ENCODE data around the gene PRDM1. TPM values are rescaled to one million over a fixed set of nuclear protein-coding genes. Genes with fewer than 3 reads are reported as not detected.

Gene PRDM1
- total RNA-seq, 1 donor from 2014 or later: 7.9 TPM

GRCh38 chr6:106070636-106071035, 15.5 kb upstream of the PRDM1 start:
- no peak for DNase-seq (ENCODE audit: low spot score)

- no peak for DNase-seq (ENCODE audit: low spot score)
Observed at GRCh38 chr6:106072501-106073090, 13.5 kb upstream of the PRDM1 start.

GRCh38 chr6:106074146-106074545, 12.0 kb upstream of the PRDM1 start:
- DNase-seq (ENCODE audit: low spot score): no peak

- DNase-seq (ENCODE audit: low spot score): no peak
Observed at GRCh38 chr6:106076139-106076538, 10.0 kb upstream of the PRDM1 start.

- no peak for DNase-seq (ENCODE audit: low spot score)
Observed at GRCh38 chr6:106077170-106077569, 9.0 kb upstream of the PRDM1 start.

- no peak for DNase-seq (ENCODE audit: low spot score)
Observed at GRCh38 chr6:106077881-106078280, 8.3 kb upstream of the PRDM1 start.

- no peak for DNase-seq (ENCODE audit: low spot score)
Observed at GRCh38 chr6:106079961-106080762, 6.0 kb upstream of the PRDM1 start.

- DNase-seq (ENCODE audit: low spot score): no peak
Observed at GRCh38 chr6:106080763-106081095, 5.4 kb upstream of the PRDM1 start.

GRCh38 chr6:106081715-106082114, 4.4 kb upstream of the PRDM1 start:
- no peak for DNase-seq (ENCODE audit: low spot score)

GRCh38 chr6:106082735-106083398, 3.3 kb upstream of the PRDM1 start:
- DNase-seq (ENCODE audit: low spot score): no peak

GRCh38 chr6:106083618-106084017, 2.5 kb upstream of the PRDM1 start:
- DNase-seq (ENCODE audit: low spot score): no peak

- DNase-seq (ENCODE audit: low spot score): peak; percentile 26
Observed at GRCh38 chr6:106084106-106084988, 1.8 kb upstream of the PRDM1 start.

- DNase-seq (ENCODE audit: low spot score): no peak
Observed at GRCh38 chr6:106084989-106085691, 996 bp upstream of the PRDM1 start.

- DNase-seq (ENCODE audit: low spot score): no peak
Observed at GRCh38 chr6:106085692-106085983, 498 bp upstream of the PRDM1 start.

GRCh38 chr6:106086814-106087175, 659 bp downstream of the PRDM1 start:
- DNase-seq (ENCODE audit: low spot score): no peak

GRCh38 chr6:106087548-106088325, 1.6 kb downstream of the PRDM1 start:
- DNase-seq (ENCODE audit: low spot score): peak; percentile 31

GRCh38 chr6:106090001-106090400, 3.9 kb downstream of the PRDM1 start:
- DNase-seq (ENCODE audit: low spot score): peak; percentile 13

GRCh38 chr6:106092279-106092678, 6.1 kb downstream of the PRDM1 start:
- no peak for DNase-seq (ENCODE audit: low spot score)

GRCh38 chr6:106094261-106094963, 8.3 kb downstream of the PRDM1 start:
- DNase-seq (ENCODE audit: low spot score): no peak

GRCh38 chr6:106094964-106095335, 8.8 kb downstream of the PRDM1 start:
- no peak for DNase-seq (ENCODE audit: low spot score)
